ENCODE measurements around the gene LDB2.

Gene LDB2

DNA sequence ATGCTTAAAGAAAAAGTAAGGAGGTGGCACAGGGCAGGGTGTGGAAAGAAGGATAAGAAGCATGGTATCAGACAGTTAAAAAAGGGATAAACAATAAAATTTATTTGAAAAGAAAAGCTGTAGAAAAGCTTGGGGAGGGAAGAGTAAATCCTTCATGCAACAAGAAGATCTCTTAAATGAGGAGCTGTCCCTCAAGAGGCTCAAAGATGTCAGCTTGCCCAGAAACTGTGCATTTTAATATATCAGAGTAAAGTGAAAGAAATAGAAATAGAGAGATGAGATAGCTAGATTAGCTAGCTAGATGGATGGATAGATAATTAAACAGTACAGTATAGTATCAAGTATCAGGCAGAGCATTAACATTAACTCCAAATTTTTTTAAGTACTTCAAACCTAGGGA is 170.3 kb downstream of the LDB2 start:
- no peak for DNase-seq (ENCODE audit: extremely low read depth in 1 of 2, low read depth in 1 of 2)

- DNase-seq (ENCODE audit: extremely low read depth in 1 of 2, low read depth in 1 of 2): no peak
Measured at GRCh38 chr4:16727218-16727617, 171.2 kb downstream of the LDB2 start.

GRCh38 chr4:16726368-16727050 is 171.9 kb downstream of the LDB2 start:
- no peak for DNase-seq (ENCODE audit: extremely low read depth in 1 of 2, low read depth in 1 of 2)

GRCh38 chr4:16725252-16725651 is 173.2 kb downstream of the LDB2 start:
- DNase-seq (ENCODE audit: extremely low read depth in 1 of 2, low read depth in 1 of 2): no peak

- no peak for DNase-seq (ENCODE audit: extremely low read depth in 1 of 2, low read depth in 1 of 2)
Measured at GRCh38 chr4:16722416-16722815, 176.0 kb downstream of the LDB2 start.

DNA sequence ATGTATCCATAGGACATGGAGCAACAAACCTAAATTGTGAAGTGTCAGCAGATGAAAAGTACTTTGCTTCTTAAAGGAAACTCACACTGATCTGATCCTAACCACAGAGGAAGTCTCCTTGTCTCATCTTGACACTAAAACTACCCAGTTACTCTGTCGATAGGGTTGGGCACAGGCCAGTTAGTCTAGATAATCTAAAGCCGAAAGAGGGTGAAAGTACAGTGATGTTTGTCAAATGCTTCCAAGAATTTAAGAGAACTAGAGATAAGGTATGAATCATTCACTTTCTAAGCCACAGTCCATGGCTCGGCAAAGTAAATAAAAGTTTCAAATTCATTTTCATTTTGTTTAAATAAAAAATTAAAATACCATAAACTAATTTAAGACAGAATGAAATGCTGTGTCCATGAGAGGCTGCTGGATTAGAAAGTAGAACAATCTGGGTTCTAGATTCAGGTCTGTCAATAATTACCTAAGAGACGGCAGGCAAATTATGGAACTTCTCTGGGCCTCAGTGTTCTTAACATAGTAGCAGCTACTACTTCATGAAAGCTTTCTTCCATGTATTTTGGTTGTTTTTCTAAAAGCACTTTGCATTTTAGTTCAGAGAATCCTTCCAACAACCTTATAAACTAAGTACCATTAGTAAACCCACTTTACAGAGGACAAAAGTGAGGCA is 176.7 kb downstream of the LDB2 start:
- no peak for DNase-seq (ENCODE audit: extremely low read depth in 1 of 2, low read depth in 1 of 2)

DNA sequence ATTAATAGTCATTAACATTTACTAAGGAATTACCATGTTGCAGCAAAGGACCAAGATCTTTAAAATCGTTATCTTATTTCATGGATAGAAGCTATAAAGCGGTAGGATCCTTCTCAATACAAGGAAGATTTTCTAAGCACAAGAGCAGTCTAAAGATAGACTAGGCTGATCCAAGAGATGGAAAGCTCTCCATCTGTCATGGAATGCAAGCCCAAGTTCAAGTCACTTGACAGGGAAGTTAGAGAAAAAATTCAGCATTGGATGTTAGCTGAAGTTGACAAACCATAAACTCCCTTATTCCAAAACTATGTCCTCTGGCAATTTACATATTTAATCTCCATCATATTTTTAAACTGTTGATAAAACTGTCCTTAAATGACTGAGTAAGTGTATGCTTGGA is 177.7 kb downstream of the LDB2 start:
- no peak for DNase-seq (ENCODE audit: extremely low read depth in 1 of 2, low read depth in 1 of 2)

DNA sequence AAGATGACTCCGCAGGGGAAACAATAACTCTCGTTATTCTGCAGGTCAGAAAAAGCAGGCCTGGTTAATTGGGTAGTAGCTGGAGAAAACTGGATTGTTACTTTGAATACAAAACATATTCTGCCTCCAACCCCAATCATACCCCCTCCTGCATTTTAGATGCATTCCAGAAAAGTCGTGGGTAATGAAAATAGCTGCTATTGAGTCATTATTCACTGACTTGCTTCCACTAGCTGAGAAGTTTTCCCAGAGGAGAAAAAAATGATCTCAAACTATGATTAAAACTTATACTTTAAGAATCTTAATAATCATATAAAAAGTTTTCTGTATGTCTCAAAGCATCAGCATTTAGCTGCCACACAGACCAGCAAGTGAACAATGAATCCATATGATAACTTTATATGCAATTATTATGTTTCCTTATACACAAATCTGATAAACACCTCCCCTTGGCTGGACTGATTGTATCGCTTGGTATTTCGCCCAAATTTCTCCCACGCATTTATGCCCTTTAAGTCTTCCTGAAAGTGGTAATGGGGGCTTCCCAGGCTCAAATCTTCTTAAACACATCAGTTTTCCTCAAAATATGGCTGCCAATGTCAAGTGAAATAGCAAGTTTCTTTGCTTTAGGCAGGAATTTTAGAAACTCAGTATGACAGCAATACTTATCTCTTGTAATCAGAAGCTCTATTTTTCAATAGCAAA is 181.0 kb downstream of the LDB2 start:
- DNase-seq (ENCODE audit: extremely low read depth in 1 of 2, low read depth in 1 of 2): no peak

GRCh38 chr4:16715482-16715881 is 183.0 kb downstream of the LDB2 start:
- no peak for DNase-seq (ENCODE audit: extremely low read depth in 1 of 2, low read depth in 1 of 2)

- DNase-seq (ENCODE audit: extremely low read depth in 1 of 2, low read depth in 1 of 2): no peak
Measured at GRCh38 chr4:16714191-16714590, 184.3 kb downstream of the LDB2 start.

GRCh38 chr4:16713696-16714095 is 184.7 kb downstream of the LDB2 start:
- DNase-seq (ENCODE audit: extremely low read depth in 1 of 2, low read depth in 1 of 2): no peak

DNA sequence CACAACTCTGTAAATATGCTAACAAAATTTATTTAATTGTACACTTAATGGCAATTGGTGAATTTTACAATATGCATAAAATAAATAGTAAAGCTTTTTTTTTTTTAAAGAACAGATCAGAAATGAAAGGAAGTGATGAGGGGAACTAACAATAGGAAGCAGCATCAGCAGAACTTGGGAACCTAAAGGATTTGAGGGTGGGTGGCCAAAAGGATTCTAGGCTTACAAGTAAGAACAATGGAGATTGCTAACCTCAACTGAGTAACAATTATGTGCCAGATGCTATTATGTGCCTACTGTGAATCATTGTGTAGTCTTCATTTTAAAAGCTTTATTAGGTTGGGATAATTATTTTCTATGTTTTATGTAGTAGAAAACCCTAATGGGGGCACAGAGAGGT is 185.2 kb downstream of the LDB2 start:
- DNase-seq (ENCODE audit: extremely low read depth in 1 of 2, low read depth in 1 of 2): no peak

GRCh38 chr4:16710198-16710597 is 188.2 kb downstream of the LDB2 start:
- no peak for DNase-seq (ENCODE audit: extremely low read depth in 1 of 2, low read depth in 1 of 2)

DNA sequence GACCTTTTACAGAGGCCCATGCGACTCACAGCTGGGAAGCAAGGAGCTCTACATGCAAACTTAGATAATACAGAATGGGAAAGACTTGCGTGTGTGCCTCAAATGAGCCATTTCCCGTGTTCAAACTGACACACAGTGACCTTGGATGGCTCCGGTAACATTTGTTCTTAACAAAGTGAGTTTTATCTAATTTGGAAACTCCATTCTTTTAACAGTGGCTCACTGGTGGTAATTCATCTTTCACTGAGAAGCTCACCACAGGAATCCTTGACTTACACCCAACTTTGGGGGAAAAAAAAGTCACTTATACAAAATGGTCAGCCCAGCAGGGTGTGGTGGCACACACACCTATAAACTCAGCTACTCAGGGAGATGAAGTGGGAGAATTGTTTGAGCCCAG is 190.6 kb downstream of the LDB2 start:
- DNase-seq (ENCODE audit: extremely low read depth in 1 of 2, low read depth in 1 of 2): no peak

- DNase-seq (ENCODE audit: extremely low read depth in 1 of 2, low read depth in 1 of 2): no peak
Measured at GRCh38 chr4:16706251-16706650, 192.2 kb downstream of the LDB2 start.

DNA sequence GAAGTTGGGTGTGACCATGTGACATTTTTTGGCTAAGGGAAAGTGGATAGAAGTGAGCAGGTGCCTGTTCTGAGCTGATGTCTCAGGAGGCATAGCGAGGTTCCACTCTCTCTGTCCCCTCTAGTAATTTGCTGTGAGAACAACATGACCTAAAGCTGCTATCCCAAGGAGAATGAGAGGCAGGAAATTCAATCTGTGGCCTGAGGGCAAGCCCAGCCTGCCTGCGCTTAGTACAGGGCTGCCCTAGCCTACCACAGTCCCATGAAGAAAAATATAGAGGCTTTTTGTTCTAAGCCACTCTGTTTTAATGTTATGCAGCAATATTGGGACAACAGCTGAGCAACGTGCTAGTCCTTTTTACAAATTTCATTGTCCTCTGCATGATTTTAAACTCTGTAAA is 193.1 kb downstream of the LDB2 start:
- no peak for DNase-seq (ENCODE audit: extremely low read depth in 1 of 2, low read depth in 1 of 2)

DNA sequence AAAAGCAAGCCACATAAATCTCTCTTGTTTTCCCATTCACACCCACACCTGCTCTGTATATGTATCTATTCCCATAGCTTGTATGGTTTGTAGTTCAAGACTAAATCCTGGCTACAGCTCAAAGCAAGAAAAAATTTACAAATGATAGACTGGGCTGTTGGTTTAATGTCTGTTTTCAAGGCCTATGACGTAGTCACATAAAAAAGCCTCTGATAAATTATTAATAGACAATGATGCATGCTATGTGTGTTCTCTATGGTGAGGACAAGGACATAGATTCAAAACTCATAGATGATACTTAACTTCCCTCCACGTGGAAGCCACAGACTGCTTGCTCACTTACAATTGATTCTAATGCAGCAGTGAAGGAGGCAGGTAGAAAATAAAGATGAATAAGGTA is 194.0 kb downstream of the LDB2 start:
- no peak for DNase-seq (ENCODE audit: extremely low read depth in 1 of 2, low read depth in 1 of 2)

- no peak for DNase-seq (ENCODE audit: extremely low read depth in 1 of 2, low read depth in 1 of 2)
Measured at GRCh38 chr4:16695896-16696295, 202.5 kb downstream of the LDB2 start.

DNA sequence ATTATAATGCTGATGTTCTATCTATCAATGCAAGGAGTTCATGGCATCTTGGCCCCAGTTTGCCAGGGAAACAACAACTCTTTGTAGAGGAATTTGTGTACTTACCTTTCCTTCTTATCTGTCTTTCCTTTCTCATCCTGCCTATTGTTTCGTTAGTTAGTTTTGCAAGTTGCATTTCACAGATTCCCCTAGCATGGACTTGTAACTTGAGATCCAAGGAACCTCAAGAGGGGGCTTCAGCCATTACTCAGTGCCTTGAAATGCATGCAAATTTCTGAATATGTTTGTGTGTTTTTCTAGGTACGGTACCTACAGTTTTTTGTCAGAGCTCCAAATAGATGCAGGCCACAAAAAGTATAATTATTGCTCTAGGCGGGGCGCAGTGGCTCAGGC is 203.6 kb downstream of the LDB2 start:
- DNase-seq (ENCODE audit: extremely low read depth in 1 of 2, low read depth in 1 of 2): no peak

DNA sequence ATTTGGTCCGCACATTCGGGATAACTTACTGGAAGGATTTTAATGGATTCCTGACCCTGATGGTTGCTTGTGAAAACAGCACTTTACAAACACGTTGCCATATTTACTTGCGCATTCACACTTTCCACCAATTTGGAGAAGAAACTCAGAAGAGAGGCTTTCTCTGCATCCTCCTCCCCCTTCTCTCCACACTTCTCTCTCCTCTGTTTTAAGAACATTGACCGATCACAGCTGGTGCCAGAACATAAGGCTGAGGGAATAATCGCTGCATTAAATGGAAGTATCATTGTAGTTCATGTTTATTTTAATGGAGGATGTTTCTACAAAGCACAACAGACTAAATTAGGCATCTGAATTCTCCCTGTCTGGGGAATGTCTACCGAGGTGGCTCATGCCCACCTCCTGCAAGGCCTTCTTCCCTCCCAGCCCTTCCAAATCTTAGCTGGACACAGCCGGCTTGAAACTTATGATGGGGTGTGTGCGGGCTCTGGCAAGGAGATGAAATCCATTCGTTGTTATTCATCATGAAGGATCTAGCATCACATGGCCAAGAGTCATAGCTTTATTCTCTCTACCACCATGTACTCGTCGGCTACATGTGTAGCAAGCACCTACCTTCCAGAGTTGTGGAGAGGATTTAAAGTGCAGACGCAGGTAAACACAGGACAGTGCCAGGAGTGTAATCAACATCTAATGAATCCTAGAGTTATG is 204.1 kb downstream of the LDB2 start:
- no peak for DNase-seq (ENCODE audit: extremely low read depth in 1 of 2, low read depth in 1 of 2)

- DNase-seq (ENCODE audit: extremely low read depth in 1 of 2, low read depth in 1 of 2): no peak
Measured at GRCh38 chr4:16693641-16694040, 204.8 kb downstream of the LDB2 start.

Data from stimulated activated CD8-positive, alpha-beta memory T cell treated with anti-CD3 and anti-CD28 coated beads, Interleukin-7, amount 100 ng/mL, for 48 hours (primary cell).